SU-DHL-6 (cell line): ENCODE measurements around the gene IFNGR1.

Experiments used
- EZH2phosphoT487 ChIP-seq: fragments of 200-600 bp; sonication (generic), shearing (Covaris generic); conservative IDR thresholded peaks from 2 replicates; pipeline ENCODE4 v1.6.1; 2018; ENCODE audit warnings: mild to moderate bottlenecking, antibody characterized with exemption, low read length, moderate library complexity, mixed read lengths
- TF ChIP-seq, protein P1 (sequence below): fragments of 200-600 bp; sonication (generic); IDR thresholded peaks from one replicate; pipeline ENCODE4 v1.5.1; 2017; ENCODE audit warnings: antibody characterized with exemption, mild to moderate bottlenecking, low read length, moderate library complexity; ENCODE audit not compliant: insufficient read depth, poor library complexity, severe bottlenecking

DNA sequence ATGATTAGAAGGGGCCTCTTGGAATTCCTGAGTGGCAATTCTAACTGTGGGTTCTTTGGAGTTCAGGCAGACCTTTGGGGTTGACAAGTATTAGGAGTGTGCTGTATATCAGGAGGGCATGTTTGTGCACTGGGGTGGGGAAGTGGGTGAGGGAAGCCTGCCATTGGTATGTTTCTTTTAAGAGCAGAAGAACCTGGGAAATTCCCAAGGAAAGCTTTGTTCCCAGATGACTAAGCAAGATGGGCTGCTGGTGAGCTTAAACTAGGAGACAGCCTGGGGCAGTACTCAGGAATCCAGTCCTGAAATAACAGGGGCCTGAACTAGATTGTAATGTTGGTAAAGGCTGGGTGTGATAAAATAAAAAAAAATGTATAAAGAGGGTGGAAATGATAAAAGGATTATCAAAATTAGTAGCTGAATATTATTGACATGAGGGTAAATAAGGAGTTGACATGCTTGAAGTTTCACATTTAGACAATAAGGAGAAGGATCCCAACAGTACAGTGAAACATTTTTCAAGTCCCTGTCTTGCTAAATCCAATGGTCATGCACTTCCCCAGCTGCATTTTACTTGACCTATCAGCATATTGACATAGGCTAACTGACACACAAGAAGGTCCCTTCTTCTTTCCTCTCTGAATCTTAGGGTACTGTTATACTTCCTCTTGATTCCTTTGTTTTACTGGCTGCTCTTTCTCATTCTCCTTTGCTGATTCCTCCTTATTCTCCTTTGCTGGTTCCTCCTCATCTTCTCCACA, 18.4 kb upstream of the IFNGR1 start:
- TF ChIP-seq, protein P1, sequence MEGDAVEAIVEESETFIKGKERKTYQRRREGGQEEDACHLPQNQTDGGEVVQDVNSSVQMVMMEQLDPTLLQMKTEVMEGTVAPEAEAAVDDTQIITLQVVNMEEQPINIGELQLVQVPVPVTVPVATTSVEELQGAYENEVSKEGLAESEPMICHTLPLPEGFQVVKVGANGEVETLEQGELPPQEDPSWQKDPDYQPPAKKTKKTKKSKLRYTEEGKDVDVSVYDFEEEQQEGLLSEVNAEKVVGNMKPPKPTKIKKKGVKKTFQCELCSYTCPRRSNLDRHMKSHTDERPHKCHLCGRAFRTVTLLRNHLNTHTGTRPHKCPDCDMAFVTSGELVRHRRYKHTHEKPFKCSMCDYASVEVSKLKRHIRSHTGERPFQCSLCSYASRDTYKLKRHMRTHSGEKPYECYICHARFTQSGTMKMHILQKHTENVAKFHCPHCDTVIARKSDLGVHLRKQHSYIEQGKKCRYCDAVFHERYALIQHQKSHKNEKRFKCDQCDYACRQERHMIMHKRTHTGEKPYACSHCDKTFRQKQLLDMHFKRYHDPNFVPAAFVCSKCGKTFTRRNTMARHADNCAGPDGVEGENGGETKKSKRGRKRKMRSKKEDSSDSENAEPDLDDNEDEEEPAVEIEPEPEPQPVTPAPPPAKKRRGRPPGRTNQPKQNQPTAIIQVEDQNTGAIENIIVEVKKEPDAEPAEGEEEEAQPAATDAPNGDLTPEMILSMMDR, result no peak
- no peak for TF ChIP-seq EZH2phosphoT487
